ENCODE results near the gene RELCH.
"Not testable (repeated sequence)": the region's sequence is repeated elsewhere in the genome, so short reads cannot be mapped to it uniquely, and the experiment has no call there.

Gene RELCH, protein sequence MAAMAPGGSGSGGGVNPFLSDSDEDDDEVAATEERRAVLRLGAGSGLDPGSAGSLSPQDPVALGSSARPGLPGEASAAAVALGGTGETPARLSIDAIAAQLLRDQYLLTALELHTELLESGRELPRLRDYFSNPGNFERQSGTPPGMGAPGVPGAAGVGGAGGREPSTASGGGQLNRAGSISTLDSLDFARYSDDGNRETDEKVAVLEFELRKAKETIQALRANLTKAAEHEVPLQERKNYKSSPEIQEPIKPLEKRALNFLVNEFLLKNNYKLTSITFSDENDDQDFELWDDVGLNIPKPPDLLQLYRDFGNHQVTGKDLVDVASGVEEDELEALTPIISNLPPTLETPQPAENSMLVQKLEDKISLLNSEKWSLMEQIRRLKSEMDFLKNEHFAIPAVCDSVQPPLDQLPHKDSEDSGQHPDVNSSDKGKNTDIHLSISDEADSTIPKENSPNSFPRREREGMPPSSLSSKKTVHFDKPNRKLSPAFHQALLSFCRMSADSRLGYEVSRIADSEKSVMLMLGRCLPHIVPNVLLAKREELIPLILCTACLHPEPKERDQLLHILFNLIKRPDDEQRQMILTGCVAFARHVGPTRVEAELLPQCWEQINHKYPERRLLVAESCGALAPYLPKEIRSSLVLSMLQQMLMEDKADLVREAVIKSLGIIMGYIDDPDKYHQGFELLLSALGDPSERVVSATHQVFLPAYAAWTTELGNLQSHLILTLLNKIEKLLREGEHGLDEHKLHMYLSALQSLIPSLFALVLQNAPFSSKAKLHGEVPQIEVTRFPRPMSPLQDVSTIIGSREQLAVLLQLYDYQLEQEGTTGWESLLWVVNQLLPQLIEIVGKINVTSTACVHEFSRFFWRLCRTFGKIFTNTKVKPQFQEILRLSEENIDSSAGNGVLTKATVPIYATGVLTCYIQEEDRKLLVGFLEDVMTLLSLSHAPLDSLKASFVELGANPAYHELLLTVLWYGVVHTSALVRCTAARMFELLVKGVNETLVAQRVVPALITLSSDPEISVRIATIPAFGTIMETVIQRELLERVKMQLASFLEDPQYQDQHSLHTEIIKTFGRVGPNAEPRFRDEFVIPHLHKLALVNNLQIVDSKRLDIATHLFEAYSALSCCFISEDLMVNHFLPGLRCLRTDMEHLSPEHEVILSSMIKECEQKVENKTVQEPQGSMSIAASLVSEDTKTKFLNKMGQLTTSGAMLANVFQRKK

GRCh38 chr18:62186774-62187542 lies at the start of gene RELCH, which contains the start of gene PIGN:
Gene RELCH (plus strand): TSS chr18:62187255. CDS start chr18:62187506, 251 bp downstream.
Gene PIGN (minus strand): TSS chr18:62187056. CDS start chr18:62161353, 25,703 bp downstream.
- peak; percentile 75 to 97 for DNase-seq (ENCODE audit: low read depth in 1 of 2, low spot score in 1 of 2)

DNA sequence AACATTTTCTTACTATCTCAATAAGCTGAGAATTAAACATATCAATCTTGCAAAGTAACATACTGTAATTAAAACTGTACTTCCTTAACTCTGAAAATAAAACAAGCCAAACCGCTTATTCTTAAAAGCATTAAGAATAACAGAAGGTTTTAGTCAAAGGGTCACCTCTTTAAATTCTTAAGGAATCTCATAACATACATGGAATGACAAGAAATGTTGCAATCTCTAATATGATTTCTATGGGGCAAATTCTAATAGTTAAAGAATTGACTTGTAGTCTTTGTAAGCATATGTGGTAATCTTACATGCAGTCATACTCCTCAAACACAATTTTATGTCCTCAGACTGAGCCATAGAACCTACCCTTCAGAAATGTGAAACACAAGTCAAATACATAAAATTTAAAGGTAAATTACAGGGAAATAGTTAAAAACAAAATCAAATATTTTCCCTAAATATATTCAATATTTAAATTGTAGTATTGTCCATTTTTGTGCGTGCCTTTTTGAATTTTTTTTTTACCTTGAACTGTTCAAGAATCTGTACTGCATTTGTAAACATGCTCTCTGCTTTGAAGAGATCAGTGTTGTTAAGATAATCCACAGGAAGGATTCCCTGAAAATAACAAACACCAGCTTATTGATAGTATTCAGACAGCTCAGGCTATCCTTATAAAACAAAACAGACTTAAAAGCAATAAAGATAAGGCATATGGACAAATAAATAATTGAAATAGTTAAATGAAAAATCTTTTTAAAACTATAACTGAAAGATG lies 48.4 kb upstream of the RELCH start:
- no peak for DNase-seq (ENCODE audit: low read depth in 1 of 2, low spot score in 1 of 2)

DNA sequence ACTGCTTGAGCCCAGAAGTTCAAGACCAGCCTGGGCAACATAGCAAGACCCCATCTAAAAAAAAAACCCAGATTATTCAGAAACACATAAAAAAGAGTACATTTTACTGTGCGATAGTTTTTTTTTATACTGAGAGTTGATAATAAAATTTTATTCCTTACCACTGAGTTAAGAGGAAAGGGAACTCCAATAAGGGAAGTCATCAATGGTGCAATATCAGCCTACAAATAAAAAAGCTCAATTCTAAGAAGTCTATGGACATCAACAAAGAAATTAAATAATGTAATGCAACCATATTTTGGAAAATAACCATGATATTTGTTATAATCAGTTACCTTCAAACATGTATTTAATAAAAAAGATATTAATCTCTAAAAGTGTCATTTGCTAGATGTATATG lies 46.8 kb upstream of the RELCH start:
- no peak for DNase-seq (ENCODE audit: low read depth in 1 of 2, low spot score in 1 of 2)

DNA sequence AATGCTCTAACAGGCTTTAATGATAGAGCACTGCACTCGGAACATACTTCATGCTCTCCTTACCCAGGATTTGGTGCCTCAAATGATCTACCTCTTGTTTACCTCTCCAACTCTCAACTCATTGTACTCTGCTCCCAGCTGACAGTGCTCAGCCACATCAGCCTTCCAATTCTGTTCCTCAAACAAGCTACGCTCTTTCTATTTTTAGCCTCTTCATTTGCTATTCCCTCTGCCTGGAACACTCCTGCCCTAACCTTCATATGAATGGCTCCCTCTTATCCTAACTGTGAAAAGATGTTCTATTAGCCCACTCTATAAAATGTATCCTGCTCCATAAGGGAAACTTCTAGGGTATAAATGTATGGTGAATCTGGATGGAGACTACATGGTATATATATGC lies 42.7 kb upstream of the RELCH start:
- DNase-seq (ENCODE audit: low read depth in 1 of 2, low spot score in 1 of 2), result no peak

DNA sequence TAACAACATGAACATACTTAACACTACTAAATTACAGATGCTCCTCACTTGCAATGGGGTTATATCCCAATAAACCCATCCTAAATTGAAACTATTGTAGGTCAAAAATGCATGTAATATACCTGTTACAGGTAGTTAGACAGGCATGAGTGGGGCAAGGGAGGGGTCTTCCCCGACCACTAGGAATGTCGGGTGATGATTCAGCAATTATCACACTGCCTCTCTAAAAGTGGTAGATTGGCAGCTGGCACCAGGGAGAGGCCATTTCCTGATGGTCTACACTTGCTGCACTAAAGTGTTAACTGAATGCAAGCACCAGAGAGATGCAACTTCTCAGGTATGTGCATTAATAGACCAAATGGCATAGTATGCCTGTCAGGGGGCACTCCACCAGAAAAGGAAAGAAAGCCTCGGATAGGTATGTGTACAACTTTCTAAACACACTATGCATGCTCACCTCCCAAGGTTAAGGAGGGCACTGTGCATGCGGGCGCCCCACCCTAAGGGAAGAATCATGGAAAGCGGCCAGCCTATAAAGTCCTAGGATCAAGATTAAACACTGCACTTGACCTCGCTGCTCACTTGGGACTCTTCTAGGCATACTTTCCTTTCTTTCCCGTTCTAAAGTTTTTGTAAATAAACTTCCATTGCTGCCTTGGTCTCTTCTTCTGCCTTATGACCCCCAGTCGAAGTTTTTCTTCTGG lies 35.8 kb upstream of the RELCH start:
- DNase-seq (ENCODE audit: low read depth in 1 of 2, low spot score in 1 of 2), result no peak

- DNase-seq (ENCODE audit: low read depth in 1 of 2, low spot score in 1 of 2), result no peak
These were observed 34.2 kb upstream of the RELCH start for GRCh38 chr18:62152844-62153243.

DNA sequence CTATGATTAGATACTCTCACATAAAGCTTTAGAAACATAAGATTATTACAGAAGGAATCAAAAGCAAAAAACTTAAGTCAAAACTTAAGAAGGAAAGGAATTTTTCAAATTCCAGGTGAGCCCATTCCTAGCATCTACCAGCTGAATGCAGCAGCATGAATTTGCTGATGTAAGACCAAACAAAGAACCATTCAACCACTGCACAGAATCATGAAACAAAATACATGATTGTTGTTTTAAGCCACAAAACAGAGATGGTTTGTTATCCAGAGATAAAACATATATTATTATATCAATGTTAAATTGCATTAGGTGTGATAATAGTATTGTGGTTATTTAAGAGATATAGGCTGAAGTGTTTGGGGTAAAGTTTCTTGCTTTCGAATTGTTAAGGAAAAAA lies 29.2 kb upstream of the RELCH start:
- no peak for DNase-seq (ENCODE audit: low read depth in 1 of 2, low spot score in 1 of 2)

GRCh38 chr18:62164310-62164709 lies 22.7 kb upstream of the RELCH start:
- no peak for DNase-seq (ENCODE audit: low read depth in 1 of 2, low spot score in 1 of 2)

- DNase-seq (ENCODE audit: low read depth in 1 of 2, low spot score in 1 of 2), result no peak
These were observed 22.1 kb upstream of the RELCH start for GRCh38 chr18:62164855-62165487.

DNA sequence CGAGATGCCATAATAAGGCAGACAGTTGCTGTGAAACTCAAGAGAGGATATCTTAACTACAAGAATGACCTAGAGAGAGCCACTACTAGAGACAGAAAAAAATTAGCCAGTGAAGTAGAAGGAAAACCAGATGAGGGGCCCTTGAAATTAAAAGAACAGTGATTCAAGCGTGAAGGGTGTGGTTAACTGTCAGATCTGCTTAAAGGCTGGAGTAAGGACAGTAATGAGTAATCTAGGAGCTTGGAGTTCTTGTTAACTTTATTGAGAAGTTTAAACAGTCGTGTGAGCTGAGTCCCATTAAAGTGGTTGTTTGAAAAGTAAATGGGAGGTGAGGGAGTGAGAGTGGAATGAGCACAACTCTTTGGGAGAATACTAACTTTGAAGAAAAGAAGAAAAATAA lies 21.5 kb upstream of the RELCH start:
- DNase-seq (ENCODE audit: low read depth in 1 of 2, low spot score in 1 of 2), result no peak

GRCh38 chr18:62166524-62166923 lies 20.5 kb upstream of the RELCH start:
- DNase-seq (ENCODE audit: low read depth in 1 of 2, low spot score in 1 of 2), result not testable (repeated sequence)

DNA sequence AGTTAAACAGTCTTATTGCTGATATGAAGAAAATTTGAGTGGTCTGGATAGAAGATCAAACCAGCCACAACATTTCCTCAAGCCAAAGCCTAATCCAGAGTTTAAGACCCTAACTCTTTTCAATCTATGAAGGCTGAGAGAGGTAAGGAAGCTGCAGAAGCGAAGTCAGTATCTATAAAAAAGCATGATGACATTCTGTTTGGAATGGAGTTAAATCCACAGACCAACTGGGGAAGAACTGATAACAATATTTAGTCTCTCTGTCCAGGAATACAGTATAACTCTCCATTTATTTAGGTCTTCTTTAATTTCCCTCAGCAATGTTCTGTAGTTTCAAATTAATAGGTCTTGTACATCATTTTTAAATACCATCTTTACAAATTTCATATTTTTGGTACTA lies 16.2 kb upstream of the RELCH start:
- DNase-seq (ENCODE audit: low read depth in 1 of 2, low spot score in 1 of 2), result no peak

DNA sequence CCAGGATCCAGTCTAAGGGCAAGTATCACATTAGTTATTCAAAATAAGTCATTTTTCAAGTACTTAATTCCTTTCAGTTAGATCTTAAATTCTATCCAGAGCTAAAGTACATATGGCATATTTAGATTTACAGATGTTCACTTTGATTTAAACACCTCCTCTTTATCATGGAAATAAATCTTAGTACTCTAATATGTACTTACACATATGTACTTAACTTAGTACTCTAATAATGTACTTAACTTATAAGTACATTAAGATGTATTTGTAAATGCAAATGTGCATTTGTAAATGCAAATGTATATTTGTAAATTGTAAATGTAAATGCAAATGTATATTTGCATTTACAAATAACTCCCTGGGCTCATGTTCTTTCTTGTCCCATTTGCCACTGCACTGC lies 14.8 kb upstream of the RELCH start:
- DNase-seq (ENCODE audit: low read depth in 1 of 2, low spot score in 1 of 2), result no peak

DNA sequence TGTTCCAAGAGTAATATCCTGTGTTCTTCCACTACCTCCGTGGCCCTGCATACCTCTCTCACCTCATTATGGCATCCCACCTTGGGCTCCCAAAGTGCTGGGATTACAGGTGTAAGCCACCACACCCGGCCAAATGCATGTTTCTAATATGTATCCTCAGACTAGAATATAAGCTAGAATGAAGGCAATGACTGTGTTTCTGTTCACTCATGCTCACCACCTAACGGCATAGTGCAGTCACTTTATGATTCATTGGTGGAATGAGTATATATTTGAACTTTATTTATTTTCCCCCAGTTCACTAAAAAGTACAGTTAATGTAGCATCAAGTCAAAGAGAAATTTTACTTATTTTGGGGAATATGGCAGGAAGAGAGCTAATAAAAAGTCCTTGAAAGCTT lies 11.5 kb upstream of the RELCH start:
- no peak for DNase-seq (ENCODE audit: low read depth in 1 of 2, low spot score in 1 of 2)

- no peak for DNase-seq (ENCODE audit: low read depth in 1 of 2, low spot score in 1 of 2)
These were observed 9.8 kb upstream of the RELCH start for GRCh38 chr18:62177271-62177670.

DNA sequence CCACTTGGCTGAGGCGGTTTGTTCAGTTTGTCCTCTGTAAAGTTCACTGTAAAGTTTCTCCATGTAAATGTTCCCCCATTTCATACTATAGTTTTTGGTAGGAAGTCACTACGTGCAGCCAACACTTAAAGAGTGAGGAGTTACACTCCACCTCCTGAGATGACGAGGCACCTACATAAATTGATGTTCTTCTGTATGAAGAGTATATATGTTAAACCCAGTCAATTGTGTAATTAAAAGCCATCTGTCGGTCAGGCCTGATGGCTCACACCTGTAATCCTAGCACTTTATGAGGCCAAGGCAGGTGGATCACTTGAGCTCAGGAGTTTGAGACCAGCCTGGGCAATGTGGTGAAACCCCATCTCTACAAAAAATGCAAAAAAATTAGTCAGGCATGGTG lies 7.8 kb upstream of the RELCH start:
- DNase-seq (ENCODE audit: low read depth in 1 of 2, low spot score in 1 of 2), result no peak

DNA sequence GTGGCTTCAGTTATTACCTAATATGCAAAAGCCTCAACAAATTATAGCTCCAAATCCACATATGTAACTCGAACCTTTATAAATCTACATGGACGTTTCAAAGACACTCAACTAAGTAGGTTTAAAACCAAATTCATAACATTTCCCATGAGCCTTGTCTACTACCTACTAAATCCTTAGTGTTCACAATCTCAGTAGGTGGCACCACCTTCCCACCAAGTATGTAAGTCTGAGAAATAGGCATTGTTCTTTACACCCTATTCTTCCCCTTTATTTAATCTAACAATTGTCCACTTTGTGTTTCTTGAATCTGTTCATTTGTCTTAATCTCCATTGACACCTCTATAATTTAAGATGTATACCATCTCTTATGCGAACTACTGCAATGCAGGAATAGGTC lies 4.8 kb upstream of the RELCH start:
- no peak for DNase-seq (ENCODE audit: low read depth in 1 of 2, low spot score in 1 of 2)

- DNase-seq (ENCODE audit: low read depth in 1 of 2, low spot score in 1 of 2), result peak in 1 of 2 donors; percentile 40
These were observed 3.4 kb upstream of the RELCH start for GRCh38 chr18:62183578-62184195.

DNA sequence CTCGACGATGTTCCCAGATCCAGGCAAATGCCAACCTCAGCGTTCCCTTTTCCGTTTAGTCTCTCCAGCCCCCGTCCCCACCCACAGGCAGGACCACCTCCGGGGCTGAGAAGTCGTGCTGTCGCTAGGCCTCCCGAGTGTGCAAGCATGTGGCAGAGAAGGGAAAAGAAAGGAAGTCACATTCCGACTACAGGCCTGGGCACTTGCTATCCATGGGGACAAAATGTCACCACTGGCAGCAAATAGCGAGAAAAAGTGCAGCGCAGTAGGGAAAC lies 619 bp upstream of the RELCH start:
- DNase-seq (ENCODE audit: low read depth in 1 of 2, low spot score in 1 of 2), result peak in 1 of 2 donors; percentile 17
